SIG-M5 (cell line): ENCODE data around the gene SMKR1.
"Not testable (repeated sequence)": the region's sequence is repeated elsewhere in the genome, so short reads cannot be mapped to it uniquely, and the experiment has no call there.

Source experiments
- DNase-seq: peaks from one replicate; lab custom pipeline; 2025; lab: John Stamatoyannopoulos, UW

SMKR1 gene

DNA sequence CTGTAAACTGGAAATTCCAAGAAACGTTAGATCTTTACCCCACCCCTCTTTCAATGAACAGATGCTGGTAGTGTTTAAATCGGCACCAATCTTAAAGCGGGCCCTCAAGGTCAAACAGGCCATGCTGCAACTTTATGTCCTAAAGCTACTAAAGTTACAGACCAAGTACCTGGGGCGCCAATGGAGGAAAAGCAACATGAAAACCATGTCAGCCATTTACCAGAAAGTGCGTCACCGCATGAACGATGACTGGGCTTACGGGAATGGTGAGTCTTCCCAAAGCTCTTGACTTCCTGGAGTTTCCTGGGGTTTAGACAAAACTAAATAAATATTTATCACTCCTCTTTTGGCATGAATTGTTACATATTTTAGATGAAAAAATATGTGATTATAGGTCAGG lies 19.6 kb upstream of the SMKR1 start:
- no peak for DNase-seq

DNA sequence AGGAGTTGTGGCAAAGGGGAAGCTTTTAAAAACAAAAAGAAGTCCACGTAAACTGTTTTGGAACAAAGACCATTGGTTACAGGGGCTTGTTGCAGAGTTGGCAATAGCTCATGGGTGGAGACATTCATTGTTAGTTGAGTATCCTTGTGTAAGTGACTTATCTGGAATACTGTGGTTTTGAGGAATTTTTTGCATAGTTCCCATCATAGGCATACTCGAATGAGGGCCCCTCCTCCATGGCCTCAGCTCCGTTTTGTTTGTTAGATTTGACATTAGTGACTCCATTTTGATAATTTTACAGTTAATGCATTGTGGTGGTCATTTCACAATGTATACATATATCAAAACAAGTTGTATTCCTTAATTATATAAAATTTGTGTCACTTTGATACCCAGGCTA lies 12.8 kb upstream of the SMKR1 start:
- no peak for DNase-seq

DNA sequence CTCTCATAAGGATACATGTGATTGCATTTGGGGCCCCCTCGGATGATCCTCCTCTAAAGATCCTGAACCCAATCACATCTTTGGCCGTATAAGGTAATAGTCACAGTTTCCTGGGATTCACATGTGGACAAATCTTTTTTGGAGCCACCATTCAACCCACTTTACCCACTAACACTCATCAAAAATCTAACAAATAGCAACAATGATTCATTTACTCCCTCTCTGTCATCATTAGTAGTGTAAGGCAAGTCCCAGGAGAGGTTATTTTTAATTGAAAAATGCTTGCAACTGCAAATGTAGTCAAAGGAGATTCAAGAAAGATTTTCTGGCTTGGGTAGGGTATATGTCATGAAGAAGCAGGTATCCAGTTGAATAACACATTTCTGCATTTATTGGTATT lies 9.9 kb upstream of the SMKR1 start:
- no peak for DNase-seq

DNA sequence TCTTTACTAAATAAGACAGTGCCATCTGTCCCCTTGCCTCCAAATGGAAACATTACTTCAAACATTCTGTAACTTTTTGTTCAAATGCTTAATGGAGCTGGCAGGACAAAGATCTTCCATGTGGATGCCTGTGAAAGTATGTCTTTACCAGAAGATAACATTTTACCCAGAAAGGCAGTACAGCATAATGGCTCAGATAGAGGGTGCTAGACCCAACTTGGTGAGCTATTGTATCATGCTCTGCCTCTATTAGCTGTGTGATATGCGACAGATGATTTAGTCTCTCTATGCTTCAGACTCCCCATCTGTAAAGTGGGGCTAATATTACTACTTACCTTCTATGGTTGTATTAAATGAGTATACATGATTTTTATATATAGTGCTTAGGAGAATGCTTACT lies 8.8 kb upstream of the SMKR1 start:
- no peak for DNase-seq

DNA sequence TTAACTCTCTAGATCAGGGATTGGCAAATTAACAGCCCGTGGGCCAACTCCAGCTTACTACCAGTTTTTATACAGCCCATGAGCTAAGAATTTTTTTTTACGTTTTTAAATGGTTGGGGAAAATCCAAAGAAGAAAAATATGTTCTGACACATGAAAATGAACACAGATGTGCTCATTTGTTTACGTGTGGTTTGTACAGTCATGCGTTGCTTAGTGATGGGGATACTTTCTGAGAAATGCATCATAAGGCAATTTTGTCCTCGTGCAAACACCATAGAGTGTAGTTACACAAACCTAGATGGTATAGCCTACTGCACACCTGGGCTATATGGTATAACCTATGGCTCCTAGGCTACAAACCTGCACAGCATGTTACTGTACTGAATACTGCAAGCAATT lies 8.3 kb upstream of the SMKR1 start:
- DNase-seq: no peak

DNA sequence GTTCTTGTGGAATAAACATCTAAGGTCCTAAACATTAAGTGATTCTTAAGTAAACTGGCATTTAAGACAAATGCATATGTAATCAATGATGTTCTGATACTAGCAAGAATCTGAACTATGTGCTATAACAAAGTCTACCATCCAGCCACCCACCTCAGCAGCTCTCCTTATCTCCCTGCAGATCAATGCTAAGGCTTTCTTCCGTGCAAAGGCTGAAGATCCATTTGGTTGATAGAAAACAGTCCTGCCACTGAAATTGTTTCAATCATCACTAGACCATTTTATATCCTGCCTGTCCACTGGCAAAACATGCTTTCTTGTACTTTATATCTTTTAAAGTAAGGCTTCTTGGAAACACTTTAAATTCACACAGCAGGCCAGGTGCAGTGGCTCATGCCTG lies 6.3 kb upstream of the SMKR1 start:
- DNase-seq: no peak

DNA sequence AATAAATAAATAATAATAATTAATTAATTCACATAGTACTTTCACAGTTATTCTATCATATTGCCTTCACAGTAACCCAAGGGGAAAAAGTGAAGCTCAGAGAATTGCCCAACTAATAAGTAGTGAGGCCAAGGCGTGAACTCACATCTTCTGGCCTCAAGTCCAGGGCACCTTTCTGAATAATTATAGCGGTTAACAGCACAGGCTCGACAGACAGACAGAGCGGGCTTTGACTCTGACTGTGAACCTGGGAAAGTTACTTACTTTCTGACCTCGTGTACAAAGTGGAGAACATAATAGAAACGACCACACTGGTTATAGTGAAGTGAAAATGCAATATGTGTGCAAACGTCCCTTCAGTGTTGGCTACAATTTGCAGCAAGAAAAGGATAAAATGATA lies 5.7 kb upstream of the SMKR1 start:
- DNase-seq: no peak

DNA sequence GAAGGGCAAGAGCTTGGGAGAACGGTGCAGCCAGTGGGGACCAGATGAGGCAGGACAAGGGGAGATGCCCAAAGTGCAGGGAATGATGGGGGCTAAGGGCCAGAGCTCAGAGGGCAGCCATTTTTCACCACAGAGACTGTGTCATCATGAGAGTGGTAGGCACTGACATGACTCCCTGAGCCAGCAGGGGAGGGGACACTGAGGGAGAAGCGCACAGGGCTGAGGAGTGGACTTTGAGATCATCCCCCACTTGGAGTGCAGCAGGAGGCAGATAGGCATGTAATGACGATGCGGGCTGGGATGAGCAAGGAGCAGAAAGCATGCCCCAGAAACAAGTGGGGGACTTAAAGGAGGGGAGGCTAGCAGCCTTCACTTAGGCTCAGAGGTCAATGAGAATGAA lies 5.2 kb upstream of the SMKR1 start:
- no peak for DNase-seq

DNA sequence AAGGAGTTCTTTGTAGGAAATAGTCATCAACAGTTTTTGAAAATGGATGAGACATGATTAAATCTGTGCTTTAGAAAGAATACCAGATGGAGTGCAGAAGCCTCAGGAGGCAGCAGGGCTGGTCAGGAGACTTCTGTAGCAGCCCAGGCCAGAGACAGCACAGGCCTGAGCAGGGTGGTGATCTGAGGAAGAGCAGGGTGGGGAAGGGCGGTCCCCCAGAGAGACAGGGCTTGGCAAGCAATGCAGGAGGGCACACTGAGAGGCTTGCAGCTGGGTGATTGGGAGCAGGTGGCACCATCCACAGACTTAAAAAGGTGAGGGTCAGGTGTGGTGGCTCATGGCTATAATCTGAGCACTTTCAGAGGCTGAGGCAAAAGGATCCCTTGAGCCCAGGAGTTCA lies 4.3 kb upstream of the SMKR1 start:
- DNase-seq: no peak

DNA sequence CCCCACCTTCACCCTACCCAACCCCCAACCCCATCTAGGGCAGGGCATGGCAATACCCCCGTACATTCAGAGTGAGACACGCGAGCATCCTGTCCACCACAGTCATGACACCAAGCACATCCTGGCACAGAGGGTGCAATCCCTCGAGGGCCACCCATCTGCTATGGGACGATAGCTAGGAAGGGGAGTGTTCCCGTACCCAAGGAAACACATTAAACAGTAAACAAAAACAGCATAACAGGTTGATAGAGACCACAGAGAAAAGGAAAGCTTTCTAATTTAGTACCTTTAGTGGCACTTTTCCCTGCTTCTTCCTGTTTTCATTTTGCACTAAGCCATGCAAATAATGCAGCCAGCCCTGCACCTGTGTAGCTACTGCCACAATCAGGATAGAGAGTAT lies 2.3 kb upstream of the SMKR1 start:
- DNase-seq: no peak

DNA sequence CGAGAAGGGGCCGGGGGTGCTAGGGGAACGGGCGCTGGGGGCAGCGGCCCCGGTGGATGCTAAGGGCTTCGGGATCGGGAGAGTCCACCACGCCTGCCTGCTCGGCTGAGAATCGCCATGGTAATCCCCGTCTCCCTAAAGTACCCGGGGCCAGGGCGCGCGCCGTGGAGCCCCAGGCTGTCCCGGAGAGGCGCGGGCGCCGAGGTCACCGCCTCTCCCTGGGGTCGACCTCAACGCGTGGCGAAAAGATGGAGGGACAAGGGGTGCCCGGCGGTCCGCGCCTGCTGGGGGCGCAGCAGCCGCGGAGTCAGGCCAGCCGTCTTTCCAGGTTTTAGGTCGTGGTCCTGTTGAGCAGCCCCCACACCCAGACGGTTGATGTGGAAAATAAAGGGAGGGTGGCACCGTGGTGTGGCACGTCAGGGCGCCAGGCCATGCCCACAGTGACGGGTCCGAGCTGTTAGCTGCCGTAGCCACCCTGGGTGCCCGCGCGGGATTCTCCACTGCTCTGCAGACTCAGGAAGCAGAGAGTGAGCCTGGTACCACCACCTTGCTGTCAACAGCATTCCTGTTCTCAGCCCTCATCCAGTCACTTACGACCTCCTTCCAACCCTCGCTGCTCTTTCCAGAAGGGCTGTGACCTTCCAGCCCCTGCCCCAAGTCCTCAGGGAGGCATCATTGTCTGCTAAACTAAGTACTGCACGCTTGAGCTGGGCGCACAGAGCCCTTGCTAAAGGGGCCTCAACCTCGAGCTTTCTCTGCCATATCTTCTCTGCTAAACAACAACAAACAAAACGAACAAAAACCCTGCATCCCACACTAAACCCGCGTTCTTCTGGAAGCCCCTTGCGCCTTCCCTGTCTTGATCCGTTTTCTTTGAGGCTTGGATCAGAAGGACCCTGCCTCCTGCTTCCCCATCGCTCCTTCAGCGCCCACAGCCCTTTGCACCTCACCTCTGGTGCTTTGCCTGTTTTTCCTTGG lies 666 bp downstream of the SMKR1 start:
- DNase-seq: no peak

DNA sequence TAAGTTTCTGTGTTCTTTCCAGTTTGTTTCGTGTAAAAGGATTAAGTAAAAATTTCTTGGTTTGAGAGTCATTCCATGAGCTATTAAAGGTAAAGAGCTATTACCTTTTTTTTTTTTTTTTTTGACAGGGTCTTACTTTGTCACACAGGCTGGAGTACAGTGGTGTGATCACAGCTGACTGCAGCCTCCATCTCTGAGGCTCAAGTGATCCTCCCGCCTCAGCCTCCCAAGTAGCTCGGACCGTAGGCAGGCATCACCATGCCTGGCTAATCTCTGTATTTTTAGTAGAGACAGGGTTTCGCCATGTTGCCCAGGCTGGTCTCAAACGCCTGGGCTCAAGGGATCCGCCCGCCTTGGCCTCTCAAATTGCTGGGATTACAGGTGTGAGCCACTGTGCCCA lies 1.4 kb downstream of the SMKR1 start:
- no peak for DNase-seq

DNA sequence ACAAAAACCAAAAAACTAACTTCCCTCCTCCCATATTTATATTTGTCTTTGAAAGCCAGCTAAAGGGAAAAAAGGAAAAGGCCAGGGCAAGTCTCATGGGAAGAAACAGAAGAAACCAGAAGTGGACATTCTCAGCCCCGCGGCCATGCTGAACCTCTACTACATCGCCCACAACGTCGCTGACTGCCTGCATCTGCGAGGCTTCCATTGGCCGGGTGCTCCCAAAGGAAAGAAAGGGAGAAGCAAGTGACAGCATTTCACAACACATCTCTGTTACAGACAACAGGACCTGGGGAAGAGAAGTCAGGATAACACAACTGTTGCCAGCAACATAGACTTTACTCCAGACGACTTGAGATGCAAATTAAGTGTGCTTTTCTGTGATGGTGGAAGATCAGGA lies 9.9 kb downstream of the SMKR1 start:
- no peak for DNase-seq

DNA sequence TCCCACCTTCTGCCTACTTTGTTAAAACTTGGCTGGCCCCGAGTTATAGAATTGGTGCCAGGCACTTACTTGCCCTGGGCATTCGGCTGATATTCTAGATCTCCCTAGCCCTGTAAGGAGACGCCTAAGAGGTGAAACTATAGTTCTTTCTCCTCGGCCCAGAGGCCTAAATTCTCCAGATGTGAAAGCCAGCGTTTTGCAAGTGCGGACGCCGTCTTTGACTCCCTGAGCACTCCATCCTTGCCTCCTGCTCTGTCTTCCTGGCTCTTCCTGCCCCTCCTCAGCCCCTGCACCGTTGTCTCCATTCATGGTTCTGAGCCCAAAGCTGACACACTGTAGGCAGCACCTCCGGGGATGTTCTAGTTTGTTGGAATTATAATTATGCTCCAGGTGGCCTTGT lies 11.2 kb downstream of the SMKR1 start:
- DNase-seq: no peak

DNA sequence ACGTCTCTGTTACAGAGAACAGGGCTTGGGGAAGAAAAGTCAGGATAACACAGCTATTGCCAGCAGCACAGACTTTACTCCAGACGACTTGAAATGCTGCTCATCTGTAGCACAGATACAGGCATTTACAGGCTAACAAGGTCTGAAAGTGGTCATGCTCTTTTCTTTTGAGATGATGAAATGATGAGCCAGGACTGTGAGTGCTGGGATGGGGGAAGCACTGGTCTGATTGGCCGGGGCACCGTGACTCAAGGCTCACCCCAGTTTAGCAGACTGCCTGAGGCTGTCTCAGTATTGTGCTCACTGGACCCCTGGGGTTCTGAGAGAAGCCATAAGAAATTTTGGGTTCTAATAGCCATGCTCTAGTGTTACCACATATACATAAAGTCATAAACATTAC lies 12.4 kb downstream of the SMKR1 start:
- no peak for DNase-seq

DNA sequence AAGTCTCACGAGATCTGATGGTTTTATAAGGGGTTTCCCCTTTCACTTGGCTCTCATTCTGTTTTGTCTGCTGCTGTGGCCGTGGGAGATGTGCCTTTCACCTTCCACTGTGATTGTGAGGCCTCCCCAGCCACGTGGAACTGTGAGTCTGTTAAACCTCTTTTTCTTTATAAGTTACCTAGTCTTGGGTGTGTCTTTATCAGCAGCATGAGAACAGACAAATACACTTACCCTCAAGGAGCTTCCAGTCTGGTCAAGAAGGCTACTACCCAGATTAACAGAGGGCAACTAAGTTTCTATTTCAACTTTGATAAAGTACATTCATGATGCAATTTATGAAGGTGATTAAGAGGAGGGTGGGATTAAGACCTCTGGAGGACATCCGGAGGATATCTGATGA lies 13.1 kb downstream of the SMKR1 start:
- DNase-seq: no peak

DNA sequence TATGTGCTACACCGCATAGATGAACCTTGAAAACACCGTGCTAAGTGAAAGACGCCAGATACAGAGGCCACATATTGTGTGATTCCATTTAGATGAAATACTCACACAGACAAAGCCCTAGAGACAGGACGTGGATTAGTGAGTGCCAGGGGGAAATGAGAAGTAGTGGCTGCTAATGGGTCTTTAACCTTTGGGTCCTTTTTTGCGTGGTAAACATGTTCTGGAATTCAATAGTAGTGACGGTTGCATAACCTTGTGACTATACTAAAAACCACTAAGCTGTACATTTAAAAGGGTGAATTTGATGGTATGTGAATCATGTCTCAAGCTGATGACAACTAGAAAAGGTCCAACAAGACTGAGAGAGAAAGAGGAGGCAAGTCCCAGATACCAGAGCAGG lies 15.6 kb downstream of the SMKR1 start:
- DNase-seq: no peak

DNA sequence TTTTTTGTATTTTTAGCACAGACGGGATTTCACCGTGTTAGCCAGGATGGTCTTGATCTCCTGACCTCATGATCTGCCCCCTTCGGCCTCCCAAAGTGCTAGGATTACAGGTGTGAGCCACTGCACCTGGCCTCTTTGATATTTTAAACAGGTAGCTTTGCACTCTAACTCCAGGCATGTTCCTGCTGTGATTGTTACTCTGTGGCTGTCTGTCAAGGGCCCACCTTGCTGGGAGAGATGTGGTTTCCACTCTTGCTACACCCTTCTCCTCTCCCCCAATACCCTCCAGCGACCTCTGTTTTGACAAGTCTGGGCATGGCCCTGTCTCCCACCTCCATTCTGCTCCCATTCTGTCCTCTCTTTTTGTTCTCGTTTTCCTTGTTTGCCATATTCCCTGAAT lies 17.1 kb downstream of the SMKR1 start:
- no peak for DNase-seq

DNA sequence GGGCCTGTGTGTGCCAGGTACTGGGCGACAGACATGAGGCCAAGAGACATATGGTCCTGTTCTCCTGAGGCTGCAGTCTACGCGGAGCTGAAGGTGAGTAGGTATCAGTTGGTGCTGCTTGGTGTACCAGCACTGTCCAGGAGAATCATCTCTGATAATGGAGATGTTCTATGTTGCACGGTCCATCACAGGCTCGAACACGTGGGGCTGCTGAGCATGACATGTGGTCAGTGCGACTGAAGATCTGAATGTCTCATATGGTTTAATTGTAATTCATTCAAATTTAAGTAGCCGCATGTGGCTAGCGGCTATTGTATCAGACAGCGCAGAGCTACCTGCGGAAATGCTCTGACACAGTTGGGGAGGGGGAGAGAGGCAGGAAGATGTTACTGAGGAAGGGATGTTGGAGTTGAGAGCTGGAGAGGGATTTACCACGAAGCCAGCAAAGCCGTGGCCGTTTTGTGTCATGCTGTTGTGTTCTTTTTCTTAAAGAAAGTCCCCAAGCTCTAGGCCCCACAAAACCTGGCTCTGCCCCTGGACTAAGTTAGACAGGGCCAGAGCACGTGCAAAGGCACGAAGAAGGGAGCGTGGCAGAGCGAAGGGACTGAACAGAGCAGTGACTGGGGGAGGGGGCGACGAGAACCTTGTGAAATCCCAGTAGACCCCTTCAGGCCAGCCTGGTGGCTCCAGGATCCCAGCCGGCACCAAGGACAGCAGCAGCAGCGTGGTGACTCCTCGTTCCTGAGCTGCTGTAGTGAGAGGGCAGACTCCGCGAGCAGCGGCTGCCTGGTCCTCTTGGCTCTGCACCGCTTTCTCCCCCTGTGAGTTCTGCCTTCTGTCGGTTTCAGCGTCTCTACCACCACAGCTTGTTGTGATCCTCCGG lies 20.0 kb downstream of the SMKR1 start:
- no peak for DNase-seq

DNA sequence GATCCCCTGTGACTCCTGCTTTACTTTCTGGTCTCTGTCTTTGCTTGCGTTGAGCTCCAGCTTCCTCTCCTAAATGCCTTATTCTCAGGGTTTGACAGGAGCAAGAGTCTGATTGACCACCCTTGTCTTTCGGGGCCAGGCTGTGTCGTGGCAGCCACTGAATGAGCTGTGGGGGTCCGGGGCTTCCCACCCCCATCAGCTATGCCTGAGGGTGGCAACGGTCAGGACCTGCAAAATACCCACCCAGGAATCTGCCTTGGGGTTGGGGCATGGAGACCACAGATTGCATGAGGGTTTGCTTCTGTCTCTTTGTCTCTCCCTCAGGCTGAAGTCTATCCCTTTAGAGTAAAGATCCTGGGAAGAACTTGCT lies 20.6 kb downstream of the SMKR1 start:
- no peak for DNase-seq

DNA sequence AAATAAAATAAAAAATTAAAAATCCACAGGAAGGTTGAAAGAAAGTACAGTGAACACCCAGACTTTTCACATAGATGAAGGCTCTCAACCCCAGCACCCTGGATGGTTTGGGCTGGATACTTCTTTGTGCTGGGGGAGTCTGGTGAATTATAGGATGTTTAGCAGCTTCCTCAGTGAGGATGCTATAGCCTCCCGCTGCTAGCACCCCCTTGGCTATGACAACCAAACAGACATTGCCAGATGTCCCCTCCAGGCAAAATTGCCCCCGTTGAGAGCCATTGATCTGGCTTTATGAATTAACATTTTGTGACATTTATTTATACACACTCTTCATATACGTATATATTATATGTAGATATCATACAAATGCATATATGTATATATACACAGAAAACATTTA lies 21.6 kb downstream of the SMKR1 start:
- DNase-seq: no peak

DNA sequence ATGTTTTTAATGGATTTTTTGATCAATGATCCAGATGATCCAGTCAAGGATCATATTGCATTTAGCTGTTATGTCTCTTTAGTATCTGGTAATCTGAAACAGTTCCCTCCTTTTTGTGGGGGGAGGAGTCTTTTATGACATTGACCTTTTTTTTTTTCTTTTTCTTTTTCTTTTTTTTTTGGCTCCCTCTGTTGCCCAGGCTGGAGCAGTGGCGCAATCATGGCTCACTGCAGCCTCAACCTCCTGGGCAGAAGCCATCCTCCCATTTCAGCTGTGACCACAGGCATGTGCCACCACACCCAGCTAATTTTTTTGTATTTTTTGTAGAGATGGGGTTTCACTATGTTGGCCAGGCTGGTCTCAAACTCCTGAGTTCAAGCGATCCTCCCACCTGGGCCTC lies 22.1 kb downstream of the SMKR1 start:
- DNase-seq: not testable (repeated sequence)

DNA sequence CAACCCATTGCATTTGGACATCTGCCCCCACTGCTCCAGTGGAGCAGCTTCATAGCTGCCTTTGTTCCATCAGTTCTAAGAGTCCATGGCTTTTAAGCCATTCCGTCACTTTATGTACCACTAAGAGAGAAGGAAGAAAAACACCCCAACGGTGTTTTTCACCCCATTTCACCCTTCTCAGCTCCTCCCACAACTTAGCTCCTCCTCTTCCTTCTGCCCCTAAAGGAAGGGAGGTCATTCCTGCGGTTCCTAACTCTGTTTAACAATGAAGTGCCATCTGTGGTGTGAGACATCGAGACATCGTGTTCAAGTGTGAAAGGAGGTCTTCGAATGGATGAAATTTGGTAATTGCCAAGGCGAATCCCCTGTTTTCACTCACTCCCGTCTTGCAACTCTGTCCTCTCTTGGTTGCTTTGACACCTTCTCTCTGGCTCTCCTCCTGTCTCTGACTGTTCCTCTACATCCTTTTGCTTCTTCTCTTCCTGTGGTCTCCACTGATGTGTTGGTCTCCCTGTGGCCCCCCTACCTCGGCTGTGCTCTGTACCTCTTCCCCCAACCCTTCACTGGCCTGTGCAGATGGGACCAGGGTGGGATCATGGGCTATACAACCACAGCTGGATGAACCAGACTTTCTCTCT lies 23.0 kb downstream of the SMKR1 start:
- DNase-seq: no peak
